HG03342 (cell line): Measurements from ENCODE around the gene CFHR5.
"Not testable (repeated sequence)": the region's sequence is repeated elsewhere in the genome, so short reads cannot be mapped to it uniquely, and the experiment has no call there.

Source experiments
- ATAC-seq: cut with Tn5 transposase; IDR thresholded peaks from one replicate; pipeline ENCODE4 v1.9.1; 2021; ENCODE audit warnings: mild to moderate bottlenecking, moderate library complexity; ENCODE audit not compliant: unreplicated experiment

CFHR5 gene

GRCh38 chr1:197017558-197018146 lies 40.3 kb downstream of the CFHR5 start:
- no peak for ATAC-seq

DNA sequence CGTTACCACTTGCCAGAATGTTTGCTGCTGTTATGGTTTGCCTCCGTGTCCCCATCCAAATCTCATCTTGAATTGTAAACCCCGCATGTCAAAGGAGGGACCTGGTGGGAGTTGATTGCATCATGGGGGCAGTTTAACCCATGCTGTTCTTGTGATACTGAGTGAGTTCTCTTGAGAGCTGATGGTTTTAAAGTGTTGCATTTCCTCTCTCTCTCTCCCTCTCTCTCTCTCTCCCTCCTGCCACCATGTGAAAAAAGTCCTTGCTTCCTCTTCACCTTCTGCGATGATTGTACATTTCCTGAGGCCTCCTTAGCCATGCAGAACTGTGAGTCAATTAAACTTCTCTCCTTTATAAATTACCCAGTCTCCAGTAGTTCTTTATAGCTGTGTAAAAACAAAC lies 44.4 kb downstream of the CFHR5 start:
- no peak for ATAC-seq

GRCh38 chr1:197024460-197024859 lies 47.1 kb downstream of the CFHR5 start:
- ATAC-seq: no peak

- no peak for ATAC-seq
Measured at GRCh38 chr1:197027359-197027758, 50.0 kb downstream of the CFHR5 start.

DNA sequence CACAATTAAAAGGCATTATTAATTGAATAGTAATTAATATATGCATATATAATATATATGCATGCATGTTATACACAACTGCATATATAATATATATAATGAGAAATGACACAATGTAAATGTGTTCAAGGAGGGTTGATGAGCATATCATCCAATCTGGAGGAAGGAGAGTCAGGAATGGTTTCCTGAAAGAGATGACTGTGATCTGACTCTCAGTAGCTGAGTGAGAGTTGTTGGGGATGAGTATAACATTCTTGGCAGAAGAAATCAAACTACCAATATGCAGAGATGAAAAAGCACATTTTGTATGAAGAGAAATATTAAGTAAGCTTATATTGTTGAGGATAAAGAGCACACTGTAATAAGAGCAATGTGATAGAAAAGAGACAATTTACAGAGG lies 52.4 kb downstream of the CFHR5 start:
- no peak for ATAC-seq

GRCh38 chr1:197034631-197035339 lies 57.4 kb downstream of the CFHR5 start:
- ATAC-seq: not testable (repeated sequence)

DNA sequence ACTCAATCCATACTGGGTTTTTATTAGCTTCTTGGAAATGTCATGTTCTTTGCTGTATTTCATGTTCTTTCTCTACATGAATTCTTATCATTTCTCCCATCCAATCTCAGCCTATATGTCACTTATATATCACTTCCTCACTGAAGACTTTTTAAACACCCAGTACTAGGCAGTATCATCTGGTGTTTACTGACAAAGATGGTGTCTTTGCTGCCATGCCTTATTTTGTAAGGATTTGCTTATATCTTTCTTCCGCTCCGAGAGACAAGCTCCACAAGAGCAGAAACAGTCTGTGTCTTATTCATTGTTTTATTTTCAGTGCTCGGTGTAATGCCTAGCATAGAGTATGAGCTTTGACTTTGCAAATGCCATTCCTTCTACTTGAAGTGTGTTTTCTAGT lies 59.5 kb downstream of the CFHR5 start:
- no peak for ATAC-seq

DNA sequence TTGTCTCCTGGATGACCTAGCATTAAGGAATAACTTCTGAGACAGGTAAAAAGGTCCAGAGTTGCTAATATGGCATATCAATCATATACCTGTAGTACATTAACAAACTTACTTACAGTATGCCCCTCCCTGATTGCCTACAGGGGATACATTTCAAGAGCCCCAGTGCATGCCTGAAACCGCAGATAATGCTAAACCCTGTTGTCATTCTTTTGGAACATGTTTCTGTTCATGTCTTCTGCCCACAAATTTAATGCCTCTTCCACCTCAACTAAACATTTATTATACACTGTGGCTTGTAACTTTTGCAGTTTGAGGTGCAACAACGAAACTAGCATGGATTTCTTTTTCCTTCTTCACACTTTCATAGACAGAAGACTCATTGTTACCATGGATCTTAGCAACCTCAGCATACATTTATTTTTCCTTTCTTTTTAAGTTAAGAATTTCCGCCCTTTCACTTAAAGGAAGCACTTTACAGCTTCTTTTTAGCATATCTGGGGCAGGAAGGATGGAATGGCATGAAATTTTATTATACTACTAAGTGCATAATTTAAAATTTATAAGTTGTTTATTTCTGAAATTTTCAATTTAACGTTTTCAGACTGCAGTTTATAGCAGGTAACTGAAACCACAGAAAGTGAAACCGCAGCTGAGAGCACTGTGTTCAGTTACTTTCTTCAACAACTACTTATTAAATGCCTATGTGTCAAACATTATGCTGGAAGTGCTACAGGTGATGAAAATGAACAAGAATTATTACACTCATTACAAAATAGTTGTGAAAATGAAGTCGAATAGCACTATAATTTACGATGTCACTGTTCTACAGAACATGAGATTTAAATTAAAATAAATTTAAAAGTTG lies 64.4 kb downstream of the CFHR5 start:
- peak; percentile 76 for ATAC-seq

GRCh38 chr1:197042676-197043341 lies 65.5 kb downstream of the CFHR5 start:
- ATAC-seq: no peak

GRCh38 chr1:197049100-197049499 lies 71.7 kb downstream of the CFHR5 start:
- no peak for ATAC-seq
